Gastroesophageal sphincter (tissue), 3 donors: ENCODE results near the gene VWA7.

Experiments used
- CTCF ChIP-seq, 4 experiments: fragments of 200-600 bp in 2 of 4; fragments of 450-650 bp in 2 of 4; sonication (generic) in 1 of 4; IDR thresholded peaks; one replicate each; pipeline ENCODE4 v1.5.1; 2017 to 2019; ENCODE audit warnings: antibody characterized with exemption in 4 of 4, mild to moderate bottlenecking in 2 of 4, moderate library complexity in 2 of 4
- POLR2A ChIP-seq, 2 donors: fragments of 450-650 bp; IDR thresholded peaks; one replicate each; pipeline ENCODE4 v1.6.1; 2017; ENCODE audit warnings: antibody characterized with exemption in 2 of 2, mild to moderate bottlenecking in 2 of 2, moderate library complexity in 1 of 2
- POLR2AphosphoS5 ChIP-seq: sonication (generic); formaldehyde crosslinking; IDR thresholded peaks from one replicate; pipeline ENCODE4 v1.6.1; 2017; ENCODE audit warnings: antibody characterized with exemption

GRCh38 chr6:31765559-31765909, 11.6 kb downstream of the VWA7 start:
- TF ChIP-seq POLR2A (IDR thresholded peaks at IDR 0.05) (no peak), POLR2AphosphoS5 (no peak), CTCF (IDR thresholded peaks at IDR 0.05) (no peak)
